Stimulated activated CD8-positive, alpha-beta memory T cell treated with anti-CD3 and anti-CD28 coated beads, Interleukin-4, amount 100 ng/mL, for 24 hours (primary cell): ENCODE results near the gene SLC9C2.
"Not testable (repeated sequence)": the region's sequence is repeated elsewhere in the genome, so short reads cannot be mapped to it uniquely, and the experiment has no call there.

ENCODE experiments used
- DNase-seq: peaks from one replicate; pipeline ENCODE4 v3.0.0-alpha.2; 2020; ENCODE audit warnings: low read depth

Gene SLC9C2

GRCh38 chr1:173529106-173529505, 73.8 kb downstream of the SLC9C2 start:
- DNase-seq = no peak

GRCh38 chr1:173527151-173527826, 75.6 kb downstream of the SLC9C2 start:
- DNase-seq = no peak

GRCh38 chr1:173525926-173526325, 76.9 kb downstream of the SLC9C2 start:
- no peak for DNase-seq

DNA sequence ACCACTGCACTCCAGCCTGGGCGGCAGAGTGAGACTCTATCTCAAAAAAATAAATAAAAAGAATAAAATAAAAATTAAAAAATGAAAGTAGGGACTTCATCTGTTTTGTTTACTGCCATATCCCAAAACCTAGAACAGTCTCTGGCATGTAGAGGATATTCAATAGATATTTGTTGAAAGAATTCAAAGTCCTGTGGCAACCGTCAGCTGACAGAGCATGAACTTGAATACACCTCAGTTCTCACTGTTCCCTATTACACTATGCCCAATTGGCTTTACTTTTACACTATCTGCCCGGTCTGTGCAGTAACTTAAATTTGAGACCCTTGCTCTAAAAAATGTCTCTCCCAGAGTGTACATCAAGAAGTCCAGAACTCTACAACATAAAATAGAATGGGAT, 79.5 kb downstream of the SLC9C2 start:
- no peak for DNase-seq

DNA sequence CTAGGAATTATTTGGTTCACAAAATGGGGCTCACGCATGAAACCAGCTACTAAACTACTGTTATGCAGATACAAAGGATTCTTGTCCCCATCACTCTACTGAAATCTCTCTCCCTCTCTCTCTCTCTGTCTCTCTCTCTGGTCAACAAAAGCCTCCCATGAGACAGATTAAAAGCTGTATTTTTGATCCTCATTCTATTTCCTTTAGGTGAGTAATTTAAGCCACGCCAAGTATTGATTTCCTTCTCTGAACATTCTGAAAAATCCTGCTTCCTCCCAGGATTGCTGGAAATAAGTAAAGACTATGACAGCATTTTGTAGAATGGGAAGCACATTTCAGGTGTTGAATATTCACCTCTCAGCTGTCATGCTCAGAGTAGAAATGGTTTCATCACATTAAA, 82.1 kb downstream of the SLC9C2 start:
- no peak for DNase-seq

DNA sequence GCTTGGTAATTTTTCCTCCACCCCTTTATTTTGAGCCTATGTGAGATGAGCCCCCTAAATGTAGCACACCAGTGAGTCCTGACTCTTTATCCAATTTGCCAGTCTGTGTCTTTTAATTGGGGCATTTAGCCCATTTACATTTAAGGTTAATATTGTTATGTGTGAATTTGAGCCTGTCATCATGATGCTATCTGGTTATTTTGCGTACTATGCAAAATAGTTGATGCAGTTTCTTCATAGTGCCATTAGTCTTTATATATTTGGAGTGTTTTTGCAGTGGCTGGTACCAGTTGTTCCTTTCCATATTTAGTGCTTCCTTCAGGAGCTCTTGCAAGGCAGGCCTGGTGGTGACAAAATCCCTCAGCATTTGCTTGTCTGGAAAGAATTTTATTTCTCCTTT, 88.4 kb downstream of the SLC9C2 start:
- not testable (repeated sequence) for DNase-seq

DNA sequence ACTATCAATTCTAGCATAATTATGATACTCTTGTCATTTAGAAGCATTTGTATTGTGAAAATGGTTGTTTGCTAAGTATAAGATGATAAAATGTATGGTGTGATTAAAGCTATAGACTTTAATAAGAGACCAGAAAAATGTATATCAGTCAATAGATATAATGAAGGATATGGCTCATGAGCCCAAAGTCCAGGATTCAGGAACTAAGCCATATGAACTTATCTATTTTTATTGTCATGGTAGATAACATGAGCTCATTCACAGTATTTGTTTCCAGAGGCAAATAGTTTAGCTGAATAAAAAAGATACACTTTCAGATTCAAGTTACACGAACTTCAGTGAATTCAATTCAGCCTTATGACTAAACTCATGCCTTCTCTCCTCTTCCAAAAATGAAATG, 93.1 kb downstream of the SLC9C2 start:
- DNase-seq = no peak

- no peak for DNase-seq
These were observed 94.3 kb downstream of the SLC9C2 start for GRCh38 chr1:173508541-173508940.

- DNase-seq = no peak
These were observed 95.0 kb downstream of the SLC9C2 start for GRCh38 chr1:173507847-173508209.

DNA sequence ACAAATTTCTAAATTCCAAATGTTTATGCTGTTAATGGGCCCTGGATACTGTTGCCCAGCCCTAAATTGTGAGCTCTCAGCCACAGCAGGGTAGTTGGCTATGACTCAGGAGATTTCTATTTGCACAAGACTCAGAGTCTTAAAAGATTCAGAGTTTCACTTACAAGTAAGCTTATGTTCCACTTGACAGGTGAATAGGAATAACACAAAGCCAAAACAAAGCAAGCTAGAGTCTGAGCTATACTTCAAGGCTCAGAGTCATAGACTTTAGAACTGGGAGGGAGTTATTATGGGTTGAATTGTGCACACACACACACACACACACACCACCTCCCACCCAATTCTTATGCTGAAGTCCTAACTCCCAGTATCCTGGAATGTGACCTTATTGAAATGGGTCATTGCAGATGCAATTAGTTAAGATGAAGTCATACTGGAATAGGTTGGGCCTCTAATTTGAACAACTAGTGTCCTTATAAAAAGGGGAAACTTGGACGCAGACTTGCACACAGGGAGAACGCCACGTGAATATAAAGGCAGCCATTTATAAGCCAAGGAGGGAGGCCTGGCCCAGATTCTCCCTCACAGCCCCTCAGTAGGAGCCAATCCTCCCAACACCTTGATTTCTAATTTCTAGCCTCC, 95.5 kb downstream of the SLC9C2 start:
- no peak for DNase-seq

DNA sequence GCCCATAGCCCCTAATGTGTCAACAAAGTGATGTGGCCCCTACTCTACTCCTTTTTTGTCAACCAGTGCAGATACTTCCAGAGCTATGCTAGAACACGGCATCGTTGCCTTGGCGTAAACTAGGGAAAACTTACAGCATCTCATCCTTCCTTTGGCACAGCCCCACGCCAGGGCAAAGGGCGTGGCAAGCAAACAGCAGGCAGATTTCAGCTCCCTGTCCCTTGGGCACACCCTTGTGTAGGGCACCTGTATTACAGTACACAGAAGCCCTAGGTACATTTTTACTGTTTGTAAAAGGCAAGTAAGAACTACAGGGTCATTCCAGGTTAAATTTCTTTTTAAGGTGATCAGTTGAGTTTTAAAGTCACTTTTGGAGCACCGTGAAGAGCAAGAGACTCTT, 96.4 kb downstream of the SLC9C2 start:
- DNase-seq = no peak

- no peak for DNase-seq
These were observed 97.5 kb downstream of the SLC9C2 start for GRCh38 chr1:173505391-173505790.

- no peak for DNase-seq
These were observed 98.6 kb downstream of the SLC9C2 start for GRCh38 chr1:173504268-173504667.

DNA sequence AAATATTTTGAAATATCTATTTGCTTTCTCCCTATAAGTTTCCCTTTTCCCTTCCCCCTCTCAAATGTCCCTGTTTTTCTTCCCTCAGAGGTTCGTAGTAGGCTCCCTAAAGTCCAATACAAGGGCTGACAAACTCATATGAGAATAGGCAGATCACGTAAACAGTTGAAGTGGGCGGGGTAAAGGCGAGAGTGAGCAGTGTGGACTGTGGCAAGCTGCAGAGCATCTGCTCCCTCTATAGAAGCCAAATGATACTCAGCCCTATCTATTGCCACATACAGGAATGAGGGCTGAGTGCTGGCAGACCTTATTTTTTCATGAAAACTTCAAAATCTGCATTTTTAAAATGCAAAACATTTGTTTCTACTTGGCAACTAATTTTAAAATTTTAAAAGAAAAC, 99.5 kb downstream of the SLC9C2 start:
- no peak for DNase-seq

- DNase-seq = no peak
These were observed 100.8 kb downstream of the SLC9C2 start for GRCh38 chr1:173502104-173502503.

DNA sequence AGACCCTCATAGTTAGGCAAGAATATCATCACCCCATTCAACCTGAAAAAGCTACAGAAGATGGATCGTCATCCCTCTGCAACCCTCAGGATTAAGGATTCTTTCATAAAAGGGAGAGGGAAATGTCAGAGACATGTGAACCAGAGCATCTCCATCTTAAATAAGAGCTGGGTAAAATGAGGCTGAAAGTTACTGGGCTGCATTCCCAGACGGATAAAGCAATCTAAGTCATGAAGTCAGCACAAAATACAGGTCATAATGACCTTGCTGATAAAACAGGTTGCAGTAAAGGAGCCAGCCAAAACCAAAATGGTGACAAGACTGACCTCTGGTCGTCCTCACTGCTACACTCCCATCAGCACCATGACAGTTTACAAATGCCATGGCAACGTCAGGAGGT, 103.1 kb downstream of the SLC9C2 start:
- no peak for DNase-seq

- DNase-seq = no peak
These were observed 106.0 kb downstream of the SLC9C2 start for GRCh38 chr1:173496757-173497320.

DNA sequence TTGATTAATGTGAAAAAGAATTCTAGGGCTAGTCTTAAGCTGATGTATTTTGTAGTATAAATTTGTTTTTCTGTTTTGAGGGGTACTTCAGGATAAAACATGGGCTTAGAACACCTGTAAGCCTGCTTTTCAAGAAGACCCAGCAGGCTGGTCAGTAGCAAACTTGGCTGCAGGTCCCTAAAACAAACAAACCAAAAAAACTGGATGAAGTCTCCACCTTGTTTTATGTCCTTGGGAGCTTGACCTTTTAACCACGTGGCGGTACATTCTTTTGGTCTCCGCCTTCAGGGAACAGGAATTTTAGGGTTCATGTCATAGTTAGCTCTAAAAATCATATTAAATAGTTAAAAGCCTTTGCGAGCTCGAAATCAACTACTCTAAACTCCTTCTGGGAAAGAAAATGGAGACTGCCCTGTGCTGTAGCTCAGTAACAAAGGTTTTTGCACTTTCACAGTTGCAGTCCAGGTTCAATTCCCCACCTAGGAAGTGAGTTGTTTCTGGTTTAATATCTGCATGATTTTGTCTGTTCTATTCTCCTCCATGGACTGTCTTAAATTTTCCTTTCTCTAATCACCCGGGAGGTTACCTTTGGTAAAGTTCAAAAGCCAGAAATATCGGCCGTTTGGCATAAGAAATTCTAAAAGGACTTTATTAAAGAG, 107.1 kb downstream of the SLC9C2 start:
- no peak for DNase-seq

DNA sequence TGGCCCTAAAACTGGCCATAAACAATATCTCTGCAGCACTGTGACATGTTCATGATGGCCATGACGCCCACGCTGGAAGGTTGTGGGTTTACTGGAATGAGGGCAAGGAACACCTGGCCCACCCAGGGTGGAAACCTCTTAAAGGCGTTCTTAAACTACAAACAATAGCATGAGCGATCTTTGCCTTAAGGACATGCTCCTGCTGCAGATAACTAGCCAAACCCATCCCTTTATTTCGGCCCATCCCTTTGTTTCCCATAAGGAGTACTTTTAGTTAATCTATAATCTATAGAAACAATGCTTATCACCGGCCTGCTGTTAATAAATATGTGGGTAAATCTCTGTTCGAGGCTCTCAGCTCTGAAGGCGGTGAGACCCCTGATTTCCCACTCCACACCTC, 109.7 kb downstream of the SLC9C2 start:
- DNase-seq = not testable (repeated sequence)

DNA sequence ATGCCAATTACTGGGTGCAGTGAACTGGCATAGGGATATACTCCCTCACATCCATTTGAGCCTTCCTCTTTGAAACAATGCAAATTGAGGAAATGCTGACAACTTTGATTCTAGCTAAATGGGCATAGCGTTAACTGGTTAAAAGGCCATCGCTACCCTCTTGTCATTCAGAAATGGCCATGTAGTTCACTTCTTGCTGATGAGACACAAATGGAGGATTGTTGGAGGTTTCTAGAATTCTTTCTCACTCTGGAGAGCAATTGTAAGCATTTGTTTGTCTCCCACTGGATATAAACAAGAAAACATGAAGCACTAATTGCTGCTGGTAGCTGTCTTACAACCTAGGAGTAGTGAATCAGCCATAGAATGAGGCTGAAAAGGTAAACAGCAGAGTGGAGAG, 111.4 kb downstream of the SLC9C2 start:
- no peak for DNase-seq

- no peak for DNase-seq
These were observed 112.9 kb downstream of the SLC9C2 start for GRCh38 chr1:173489929-173490328.

DNA sequence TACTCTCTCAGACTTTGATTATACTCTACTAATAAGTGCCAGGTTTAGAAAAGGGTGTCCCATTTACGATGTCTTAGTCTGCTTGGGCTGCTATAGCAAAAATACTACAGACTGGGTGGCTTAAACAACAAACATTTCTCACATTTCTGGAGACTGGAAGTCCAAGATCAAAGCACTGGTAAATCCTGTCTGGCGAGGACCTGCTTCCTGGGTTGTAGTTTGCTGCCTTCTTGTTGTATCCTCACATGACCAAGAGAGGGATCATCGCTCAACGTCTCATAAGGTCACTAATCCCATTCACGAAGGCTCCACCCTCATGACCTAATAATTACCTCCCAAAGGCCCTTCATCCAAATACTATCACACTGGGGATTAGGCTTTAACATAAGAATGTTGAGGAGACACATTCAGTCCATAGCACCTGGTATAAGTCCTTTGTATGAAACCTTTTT, 113.7 kb downstream of the SLC9C2 start:
- no peak for DNase-seq

DNA sequence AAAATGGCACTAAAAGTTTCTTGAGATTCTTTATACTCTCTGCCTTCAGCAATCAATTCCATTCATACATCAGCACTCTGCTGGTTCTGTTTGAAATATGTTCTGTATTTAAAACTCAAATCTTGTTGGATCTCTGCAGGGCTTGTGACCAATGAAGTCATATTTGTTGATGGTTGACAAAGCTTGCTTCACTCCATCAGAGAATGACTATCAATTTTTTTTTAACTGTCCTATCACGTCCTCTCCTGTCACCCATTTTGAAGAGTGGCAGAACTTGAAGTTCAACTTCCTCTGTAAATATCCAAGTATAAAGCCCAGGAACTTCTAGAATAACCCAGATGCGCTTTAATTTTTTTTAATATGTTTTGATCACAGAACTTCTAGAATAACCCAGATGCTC, 114.9 kb downstream of the SLC9C2 start:
- no peak for DNase-seq
